22Rv1 (cell line): ENCODE results near the gene CTCF.

Experiments used
- H3K27ac ChIP-seq: fragments of 450-650 bp; 2 replicates; pipeline ENCODE4 v1.5.1; 2017
- ZFX ChIP-seq: fragments of 450-650 bp; IDR thresholded peaks from 2 replicates; pipeline ENCODE4 v1.6.1; 2017; ENCODE audit warnings: antibody characterized with exemption, borderline replicate concordance
- TF ChIP-seq, protein P1 (sequence below): fragments of 450-650 bp; IDR thresholded peaks from 2 replicates; pipeline ENCODE4 v1.5.1; 2017; ENCODE audit warnings: mild to moderate bottlenecking

Gene CTCF

DNA sequence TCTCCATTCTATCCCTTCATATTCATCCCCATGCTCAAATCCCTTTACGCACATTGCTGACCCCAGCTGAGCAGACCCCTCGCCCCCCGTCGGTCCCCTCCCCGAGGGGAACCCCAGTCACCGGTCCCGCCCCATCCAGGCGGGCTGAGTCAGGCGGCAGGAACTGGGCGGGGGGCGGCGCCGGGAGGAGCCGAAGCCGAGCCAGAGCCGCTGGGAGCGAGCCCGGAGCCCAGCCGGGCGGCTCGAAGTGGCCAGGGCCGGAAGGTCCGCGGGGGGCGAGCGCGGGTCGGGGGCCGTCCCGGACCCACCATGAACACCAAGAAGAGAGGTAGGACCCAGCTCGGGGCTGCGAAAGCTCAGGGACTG, 25.1 kb upstream of the CTCF start:
- TF ChIP-seq ZFX = no peak
- TF ChIP-seq, protein P1, sequence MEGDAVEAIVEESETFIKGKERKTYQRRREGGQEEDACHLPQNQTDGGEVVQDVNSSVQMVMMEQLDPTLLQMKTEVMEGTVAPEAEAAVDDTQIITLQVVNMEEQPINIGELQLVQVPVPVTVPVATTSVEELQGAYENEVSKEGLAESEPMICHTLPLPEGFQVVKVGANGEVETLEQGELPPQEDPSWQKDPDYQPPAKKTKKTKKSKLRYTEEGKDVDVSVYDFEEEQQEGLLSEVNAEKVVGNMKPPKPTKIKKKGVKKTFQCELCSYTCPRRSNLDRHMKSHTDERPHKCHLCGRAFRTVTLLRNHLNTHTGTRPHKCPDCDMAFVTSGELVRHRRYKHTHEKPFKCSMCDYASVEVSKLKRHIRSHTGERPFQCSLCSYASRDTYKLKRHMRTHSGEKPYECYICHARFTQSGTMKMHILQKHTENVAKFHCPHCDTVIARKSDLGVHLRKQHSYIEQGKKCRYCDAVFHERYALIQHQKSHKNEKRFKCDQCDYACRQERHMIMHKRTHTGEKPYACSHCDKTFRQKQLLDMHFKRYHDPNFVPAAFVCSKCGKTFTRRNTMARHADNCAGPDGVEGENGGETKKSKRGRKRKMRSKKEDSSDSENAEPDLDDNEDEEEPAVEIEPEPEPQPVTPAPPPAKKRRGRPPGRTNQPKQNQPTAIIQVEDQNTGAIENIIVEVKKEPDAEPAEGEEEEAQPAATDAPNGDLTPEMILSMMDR = no peak

DNA sequence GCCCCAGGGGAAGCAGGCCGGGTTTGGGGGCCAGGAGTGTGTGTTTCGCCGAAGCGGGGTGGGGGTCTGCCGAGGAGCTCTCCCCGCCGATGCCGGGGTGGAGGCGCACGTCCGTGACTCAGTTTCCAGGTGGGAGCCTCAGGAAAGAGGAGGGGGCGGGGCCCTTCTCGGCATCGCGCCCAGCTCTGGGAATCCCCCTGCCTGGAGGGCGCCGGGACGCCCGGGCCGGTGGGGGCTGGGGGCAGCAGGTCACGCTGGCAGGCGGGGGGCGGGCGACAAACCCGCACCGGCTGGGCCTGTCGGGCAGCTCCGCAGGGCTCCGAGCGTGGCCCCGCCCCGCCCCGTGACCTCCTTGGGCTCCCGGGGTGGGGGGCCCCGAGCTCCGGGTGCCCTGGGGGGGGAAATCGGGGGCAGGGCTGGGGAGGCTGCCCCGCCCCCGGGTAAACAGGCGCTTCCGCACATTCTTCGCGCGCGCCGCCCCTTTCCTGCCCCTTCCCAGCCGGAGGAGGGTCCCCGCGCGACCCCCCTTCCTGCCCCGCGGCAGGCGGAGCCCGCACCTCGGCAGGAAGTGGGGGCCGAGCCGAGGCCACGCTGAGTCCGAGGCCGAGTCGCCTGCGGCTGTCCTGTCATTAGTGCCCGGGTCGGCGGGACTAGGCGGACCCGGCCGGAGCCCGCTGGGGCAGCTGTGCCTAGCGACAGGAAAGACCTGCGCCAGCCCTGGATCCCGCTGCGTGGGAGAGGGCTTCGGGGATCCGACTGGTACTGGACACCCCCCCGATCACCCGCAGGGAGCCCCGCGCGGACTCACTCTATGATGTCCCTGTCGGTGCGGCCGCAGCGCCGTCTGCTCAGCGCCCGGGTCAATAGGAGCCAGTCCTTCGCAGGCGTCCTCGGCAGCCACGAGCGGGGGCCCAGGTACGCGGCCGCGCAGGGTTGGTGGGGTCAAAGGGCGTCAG, 24.4 kb upstream of the CTCF start:
- no peak overlapping the region for H3K27ac ChIP-seq
- TF ChIP-seq, protein P1 = no peak
- TF ChIP-seq ZFX = no peak

More for the DNA sequence above, 25.1 kb upstream of the CTCF start:
- no peak overlapping the region for H3K27ac ChIP-seq

DNA sequence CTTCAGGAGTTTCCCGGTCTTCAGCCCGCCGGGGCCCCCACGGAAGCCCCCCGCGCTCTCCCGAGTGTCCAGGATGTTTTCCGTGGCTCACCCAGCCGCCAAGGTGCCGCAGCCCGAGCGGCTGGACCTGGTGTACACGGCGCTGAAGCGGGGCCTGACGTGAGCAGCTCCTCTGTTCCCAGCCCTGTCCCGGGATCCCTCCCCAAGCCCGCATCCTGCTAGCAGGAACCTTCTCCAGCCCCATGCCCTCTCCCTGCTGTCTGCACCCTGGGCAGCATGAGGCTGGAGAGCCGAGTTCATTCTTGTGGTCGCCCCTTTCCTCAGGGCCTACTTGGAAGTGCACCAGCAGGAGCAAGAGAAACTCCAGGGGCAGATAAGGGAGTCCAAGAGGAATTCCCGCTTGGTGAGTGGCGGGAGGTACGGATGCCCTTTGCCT, 23.6 kb upstream of the CTCF start:
- no peak overlapping the region for H3K27ac ChIP-seq
- TF ChIP-seq, protein P1 = no peak
- no peak for TF ChIP-seq ZFX

DNA sequence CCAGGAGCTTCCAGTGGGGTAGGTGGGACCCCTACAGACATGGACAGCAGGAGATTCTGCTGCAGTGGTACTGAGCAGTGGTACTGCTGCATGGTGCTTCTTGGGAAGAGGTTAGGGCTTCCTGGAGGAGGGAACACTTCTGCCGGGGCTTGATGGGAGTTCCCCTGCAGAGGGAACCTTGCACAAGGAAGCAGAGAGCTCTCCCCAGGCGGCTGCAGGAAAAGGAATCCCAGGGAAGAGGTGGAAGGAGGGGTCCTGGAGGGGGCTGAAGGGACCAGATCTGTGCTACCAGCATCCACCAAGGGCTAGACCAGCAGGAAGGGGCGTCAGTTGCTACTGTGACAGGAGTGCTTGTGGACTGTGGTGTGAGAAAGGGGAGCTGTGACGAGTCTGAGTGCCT, 23.1 kb upstream of the CTCF start:
- TF ChIP-seq, protein P1 = no peak
- no peak for TF ChIP-seq ZFX
- H3K27ac ChIP-seq = no peak overlapping the region

DNA sequence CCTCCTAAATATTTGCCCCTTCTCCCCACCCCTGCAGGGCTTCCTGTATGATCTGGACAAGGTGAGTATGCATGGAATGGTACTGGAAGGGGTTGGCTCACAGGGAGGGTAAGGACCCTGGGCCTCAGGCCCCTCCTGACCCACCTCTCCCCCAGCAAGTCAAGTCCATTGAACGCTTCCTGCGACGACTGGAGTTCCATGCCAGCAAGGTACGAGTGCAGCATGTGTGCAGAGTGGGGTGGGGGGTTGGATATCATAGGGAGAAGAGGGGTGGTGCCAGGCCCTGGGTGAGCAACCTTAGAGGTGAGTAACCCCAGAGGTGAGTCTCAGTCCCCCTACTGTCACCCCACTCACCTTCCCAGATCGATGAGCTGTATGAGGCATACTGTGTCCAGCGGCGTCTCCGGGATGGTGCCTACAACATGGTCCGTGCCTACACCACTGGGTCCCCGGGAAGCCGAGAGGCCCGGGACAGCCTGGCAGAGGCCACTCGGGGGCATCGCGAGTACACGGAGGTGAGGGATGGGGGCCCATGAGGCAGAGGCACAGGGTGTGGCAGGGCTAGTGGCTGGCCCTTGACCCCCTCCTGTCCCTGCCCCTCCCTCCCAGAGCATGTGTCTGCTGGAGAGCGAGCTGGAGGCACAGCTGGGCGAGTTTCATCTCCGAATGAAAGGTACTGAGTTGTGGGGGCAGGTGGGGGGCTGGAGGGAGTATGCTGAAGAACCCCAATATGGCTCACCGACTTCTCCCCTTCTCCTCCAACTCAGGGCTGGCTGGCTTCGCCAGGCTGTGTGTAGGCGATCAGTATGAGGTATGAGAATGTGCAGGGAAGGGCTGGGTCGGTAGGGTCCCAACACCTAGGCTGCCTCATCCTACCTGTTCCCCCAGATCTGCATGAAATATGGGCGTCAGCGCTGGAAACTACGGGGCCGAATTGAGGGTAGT, 22.4 kb upstream of the CTCF start:
- TF ChIP-seq, protein P1 = no peak
- TF ChIP-seq ZFX = no peak
- no peak overlapping the region for H3K27ac ChIP-seq

DNA sequence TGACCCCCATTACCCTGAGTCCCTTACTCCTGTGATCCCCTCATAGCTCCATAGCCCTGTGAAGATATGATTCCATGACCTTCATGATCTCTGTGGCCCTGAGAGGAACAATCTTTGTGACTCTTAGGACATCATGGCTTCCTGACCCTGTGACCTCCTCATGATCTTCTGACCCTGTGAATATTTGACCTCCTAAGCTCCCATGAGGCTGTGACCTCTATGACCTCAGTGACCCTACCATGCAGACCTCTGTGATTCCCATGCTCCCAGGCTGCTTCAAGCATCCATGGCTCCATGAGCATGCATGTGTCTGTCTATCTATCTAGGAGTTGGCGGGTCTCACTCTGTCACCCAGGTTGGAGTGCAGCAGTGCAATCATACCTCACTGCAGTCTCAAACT, 21.6 kb upstream of the CTCF start:
- H3K27ac ChIP-seq = no peak overlapping the region
- TF ChIP-seq, protein P1 = no peak
- no peak for TF ChIP-seq ZFX
